ENCODE measurements around the gene ZC3H12D.

DNA sequence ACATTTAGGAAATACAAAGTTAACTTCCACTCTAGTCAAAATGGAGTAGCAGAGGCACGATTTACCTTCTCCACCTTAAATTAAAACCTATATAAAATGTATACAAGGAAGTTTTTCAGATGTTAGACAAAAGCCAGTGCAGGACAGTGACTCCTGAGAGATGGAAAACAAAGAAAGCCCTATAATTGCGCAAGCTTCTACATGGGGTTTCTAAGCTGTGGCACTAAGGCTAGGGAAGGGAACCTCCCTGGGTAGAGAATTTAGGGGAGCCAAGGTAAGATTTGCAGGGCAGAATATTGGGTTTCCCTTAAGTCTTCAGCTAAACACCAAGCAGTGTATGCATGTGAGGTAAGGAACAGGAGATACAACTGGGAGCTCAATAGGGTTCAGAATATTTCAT lies 18.5 kb upstream of the ZC3H12D start:
- TF ChIP-seq CTCF (IDR thresholded peaks at IDR 0.05) = no peak
- no peak for TF ChIP-seq ZFX (IDR thresholded peaks at IDR 0.05; ENCODE audit: borderline replicate concordance)

Data from 22Rv1 (cell line).